ENCODE data around the gene MARK3.
"Not testable (repeated sequence)": the region's sequence is repeated elsewhere in the genome, so short reads cannot be mapped to it uniquely, and the experiment has no call there.

MARK3 gene

DNA sequence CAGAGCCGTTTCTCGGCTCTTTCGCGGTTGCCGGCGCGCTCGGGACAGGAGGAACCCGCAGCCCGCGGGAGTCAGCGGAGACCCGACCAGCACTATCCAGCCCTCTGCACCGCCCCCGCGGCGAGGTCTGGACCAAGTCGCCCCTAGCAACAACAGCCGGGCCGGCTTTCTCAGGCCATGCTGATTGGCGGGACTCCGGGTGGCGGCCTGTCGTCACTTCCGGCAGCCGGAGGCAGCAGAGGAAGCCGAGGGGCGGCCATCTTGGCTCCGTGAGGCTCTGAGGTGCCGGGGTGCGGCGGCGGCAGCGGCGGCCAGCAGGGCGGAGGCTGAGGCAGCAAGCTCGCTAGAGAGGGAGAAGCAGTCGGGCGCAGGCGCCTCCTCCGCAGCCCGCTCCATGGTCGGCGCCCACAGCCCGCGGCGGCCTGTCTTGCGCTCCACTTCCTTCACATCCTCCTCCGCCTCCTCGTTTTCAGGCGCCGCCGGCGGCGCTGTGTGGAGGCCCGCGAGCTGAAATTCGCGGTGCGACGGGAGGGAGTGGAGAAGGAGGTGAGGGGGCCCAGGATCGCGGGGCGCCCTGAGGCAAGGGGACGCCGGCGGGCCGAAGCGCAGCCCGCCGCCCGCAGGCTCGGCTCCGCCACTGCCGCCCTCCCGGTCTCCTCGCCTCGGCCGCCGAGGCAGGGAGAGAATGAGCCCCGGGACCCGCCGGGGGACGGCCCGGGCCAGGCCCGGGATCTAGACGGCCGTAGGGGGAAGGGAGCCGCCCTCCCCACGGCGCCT lies at the start of gene MARK3:
Gene MARK3 (plus strand): TSS at position 264 of the 777 bp plus-strand sequence. CDS start 615 bp downstream, outside the sequence.
- DNase-seq (ENCODE audit: low read depth in 1 of 2, low spot score in 1 of 2), result peak; percentile 86 to 96

DNA sequence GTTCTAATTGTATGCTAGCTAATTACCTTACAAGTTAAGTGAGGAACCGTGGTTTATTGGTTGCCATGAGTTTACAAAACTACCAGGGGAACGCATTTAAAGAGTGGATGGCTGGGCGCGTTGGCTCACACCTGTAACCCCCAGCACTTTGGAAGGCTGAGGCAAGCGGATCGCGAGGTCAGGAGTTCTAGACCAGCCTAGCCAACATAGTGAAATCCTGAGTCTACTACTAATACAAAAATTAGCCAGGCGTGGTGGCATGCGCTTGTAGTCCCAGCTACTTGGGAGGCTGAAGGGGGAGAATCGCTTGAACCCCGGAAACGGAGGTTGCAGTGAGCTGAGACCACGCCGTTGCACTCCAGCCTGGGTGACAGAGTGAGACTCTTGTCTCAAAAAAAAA lies 49.0 kb upstream of the MARK3 start:
- DNase-seq (ENCODE audit: low read depth in 1 of 2, low spot score in 1 of 2), result no peak

DNA sequence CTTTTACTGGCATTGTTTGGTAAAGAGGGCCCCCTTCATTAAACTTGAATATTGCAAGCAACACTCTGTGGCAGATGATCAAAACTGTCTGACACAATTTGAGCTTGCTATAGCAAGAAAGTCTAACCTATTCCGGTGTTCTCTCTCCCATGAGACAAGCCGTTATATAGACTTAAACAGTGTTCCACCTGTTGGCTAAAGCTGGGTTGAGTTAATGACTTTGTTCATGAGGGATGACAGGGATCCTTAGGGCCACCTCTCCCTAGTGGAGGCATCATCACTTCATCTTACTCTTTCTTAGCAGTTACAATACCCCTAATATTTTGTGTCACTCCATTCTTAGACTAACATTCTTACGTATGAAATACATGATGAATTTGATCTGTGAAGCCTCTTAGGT lies 47.4 kb upstream of the MARK3 start:
- DNase-seq (ENCODE audit: low read depth in 1 of 2, low spot score in 1 of 2), result no peak

DNA sequence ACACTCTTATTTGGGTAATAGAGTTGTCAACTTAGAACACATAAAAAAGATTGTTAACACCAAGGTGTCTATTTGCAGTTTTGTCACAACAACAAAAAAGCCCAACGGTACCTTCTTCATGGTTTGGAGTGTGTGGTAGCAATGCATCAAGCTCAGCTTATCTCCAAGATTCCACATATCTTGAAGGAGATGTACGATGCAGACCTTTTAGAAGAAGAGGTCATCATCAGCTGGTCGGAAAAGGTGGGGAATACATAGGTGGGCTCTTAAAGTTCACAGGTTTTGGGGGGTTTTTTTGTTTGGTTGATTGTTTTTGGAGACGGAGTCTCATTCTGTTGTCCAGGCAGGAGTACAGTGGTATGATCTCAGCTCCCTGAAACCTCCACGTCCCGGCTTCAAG lies 45.7 kb upstream of the MARK3 start:
- DNase-seq (ENCODE audit: low read depth in 1 of 2, low spot score in 1 of 2), result no peak

DNA sequence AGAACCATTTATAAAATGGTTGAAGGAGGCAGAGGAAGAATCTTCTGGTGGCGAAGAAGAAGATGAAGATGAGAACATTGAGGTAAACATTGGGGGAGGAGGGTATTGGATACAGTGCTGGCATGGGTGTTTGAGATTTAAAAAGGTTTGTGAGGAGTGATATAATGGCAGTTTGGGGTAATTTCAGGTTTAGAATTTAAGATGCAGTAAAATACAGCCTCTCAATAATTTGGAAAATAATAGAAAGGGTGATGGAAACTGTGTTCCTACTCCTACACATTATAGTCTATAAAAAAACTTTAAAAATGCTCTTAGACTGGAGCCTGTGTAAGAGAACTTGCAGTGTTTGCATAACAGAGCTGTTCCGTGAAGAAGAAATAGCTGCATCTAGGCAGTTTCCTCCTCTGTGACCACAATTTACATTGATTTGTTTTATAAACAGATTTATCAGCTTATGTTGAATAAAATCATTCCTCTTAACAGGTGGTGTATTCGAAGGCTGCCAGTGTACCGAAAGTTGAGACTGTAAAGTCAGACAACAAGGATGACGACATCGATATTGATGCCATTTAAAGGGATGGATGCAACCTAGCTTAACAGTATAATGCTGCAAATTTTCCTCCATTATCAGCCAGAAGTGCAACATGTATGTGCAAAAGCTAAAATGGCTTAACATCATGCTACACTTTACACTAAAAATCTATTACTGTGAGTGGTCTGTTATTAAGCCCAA lies 44.6 kb upstream of the MARK3 start:
- DNase-seq (ENCODE audit: low read depth in 1 of 2, low spot score in 1 of 2), result no peak

DNA sequence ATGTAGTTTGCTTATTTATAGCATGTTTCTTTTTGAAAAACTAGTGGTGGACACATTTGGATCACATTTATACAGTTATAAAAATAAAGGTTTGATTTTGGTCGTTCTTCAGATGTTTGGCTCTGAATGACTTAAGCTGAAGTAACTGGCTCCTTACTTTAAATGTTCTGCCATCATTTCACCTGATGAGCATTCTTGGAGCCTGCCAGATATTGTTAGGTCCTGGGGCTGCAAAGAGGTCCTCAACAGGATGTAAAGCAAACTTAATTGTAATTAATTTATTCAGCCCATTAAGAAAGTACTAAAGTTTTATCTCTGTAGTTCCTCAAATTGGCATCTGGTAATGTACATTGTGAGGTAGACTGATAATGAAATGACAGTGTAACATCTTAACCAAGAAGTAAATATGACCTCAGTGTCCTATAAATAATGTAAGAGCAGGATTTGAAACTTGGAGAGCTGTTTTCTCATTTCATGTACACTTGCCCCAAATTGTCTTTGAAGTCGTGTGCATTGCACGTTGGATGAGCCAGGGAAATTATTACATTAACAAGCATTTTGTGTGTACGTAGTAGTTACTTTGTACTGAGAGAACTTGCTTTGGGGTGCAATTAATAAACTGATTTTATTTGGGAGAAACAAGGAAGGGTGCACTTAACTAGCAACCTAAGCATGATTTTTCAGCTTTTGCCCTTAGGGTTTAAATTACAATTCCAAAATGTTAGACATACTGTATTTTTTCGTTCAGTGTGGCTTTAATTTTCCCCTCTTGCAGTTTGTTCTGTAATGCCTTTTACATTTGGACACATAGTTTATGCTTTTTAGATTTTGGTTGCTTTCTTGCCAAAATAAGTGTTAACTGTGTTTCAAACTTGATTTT lies 43.7 kb upstream of the MARK3 start:
- DNase-seq (ENCODE audit: low read depth in 1 of 2, low spot score in 1 of 2), result no peak

DNA sequence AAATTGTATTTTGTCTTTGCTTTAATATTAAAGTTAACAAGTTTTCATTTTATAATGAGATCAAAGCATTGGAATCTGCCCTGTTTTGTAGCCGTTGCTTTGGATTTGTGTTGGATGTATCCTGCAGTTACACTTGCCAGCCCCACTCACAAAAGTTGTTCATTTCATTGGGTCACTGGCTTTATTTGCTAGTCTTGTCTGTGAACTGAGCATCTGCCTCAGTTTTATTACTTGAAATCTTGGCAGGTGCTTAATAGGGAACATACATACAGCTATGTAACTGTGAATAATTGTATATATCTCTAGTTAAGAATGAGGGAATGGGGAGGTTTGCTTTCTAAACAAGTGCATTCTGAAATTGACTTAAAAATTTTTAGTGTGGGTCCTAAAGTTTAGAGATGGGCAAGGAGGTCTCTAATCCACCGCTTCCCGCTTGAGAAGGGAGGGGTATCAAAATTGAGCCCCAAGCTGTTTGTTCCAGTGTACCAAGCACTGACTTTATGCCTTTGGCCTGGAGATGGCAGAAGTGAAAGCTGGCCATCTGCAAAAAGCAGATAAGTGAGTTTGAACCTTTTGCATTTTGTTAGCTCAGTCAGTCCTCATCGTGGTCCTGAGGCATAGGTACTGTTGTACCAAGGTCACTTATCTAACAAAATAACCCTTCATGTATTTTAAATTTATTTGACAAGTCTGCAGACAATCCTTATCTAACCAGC lies 41.9 kb upstream of the MARK3 start:
- DNase-seq (ENCODE audit: low read depth in 1 of 2, low spot score in 1 of 2), result no peak

DNA sequence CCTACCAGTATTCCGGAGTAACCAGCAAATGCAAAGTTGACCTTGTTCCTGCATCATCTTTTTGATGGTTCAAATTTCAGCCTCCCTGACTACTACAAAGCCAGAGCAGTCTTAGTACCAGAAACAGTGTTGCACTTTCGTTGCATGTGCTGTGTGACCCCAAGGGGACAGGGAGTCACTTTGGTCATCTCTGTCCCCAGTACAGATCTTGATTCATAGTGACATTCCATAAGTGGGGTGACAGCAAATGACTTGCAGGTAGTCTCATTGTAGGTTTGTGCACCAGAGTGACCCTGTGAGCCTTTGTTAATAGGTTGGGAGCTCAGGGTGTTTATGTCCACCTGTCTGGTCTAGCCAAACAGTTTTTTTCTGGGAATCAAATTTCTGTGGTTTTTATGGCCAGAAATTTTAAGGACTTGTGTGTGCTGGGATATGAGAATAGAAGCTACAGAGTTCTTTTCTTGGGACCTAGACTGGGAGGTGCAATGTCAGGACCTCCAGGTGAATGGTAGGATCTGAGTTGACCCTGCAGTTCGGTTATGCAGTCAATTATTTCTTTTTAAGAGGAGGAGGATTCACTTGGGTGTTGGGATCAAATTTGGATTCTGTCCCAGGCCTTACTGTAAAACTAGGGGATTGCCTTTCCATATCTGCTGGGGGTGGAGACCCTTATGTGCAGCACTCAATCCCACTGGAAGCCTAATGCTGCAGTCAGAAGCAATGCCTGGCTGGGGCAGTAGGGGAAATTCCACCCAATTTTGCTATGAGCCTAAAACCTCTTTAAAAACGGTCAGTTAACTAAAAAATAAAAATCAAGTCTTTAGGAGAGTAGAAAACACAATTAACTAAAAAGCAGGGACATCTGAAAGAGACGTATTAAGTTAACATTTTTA lies 41.1 kb upstream of the MARK3 start:
- DNase-seq (ENCODE audit: low read depth in 1 of 2, low spot score in 1 of 2), result no peak

DNA sequence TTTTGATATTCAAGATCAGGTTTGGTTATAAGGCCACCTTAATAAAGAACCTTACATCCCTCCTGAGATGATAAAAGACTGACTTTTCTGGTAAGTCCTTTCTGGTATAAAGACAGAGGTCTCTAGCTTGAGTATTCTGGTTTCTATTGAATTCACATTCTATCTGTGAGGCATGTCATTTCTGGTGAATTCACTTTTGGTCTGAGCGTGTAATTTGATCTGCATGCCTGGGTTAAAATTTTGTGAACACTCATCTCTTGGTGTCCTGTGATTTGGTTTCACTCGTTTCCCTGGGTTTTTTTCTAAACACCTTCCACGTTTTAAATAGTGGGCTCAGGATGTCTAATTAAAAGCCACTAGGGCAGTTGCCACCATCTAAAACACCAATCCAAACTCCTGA lies 38.9 kb upstream of the MARK3 start:
- no peak for DNase-seq (ENCODE audit: low read depth in 1 of 2, low spot score in 1 of 2)

DNA sequence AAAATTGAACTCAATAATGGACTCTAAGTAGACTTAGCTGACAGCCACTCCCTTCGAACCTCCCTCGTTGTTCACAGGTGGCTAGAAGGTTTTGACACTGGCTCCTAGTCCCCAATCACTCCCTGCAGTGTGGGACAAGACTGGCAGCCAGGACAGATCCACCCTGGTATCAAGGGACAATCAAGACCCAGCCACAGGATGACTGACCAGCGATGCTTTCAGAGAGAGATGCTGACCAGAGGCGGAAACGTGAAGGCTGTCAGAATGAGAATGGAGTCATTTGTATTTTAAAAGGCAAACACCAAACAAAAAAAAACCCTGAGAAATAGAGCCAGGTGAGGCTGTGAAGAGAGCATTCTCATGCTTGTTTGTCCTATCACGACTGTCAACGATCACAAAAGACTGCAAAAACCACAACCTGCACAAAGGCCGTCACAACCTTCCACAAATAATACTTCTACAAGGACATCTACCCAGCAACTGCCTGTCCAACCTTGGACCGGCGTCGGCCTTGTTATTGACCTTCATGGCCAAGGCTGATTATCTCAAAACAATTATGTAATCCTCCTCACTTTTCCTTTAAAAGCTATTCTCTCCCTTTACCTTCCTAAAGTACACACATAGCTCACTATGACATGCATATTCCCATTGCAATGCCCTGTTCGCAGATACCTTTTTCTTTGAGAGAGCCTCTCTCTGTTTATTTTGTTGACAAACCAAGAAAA lies 38.0 kb upstream of the MARK3 start:
- DNase-seq (ENCODE audit: low read depth in 1 of 2, low spot score in 1 of 2), result no peak

DNA sequence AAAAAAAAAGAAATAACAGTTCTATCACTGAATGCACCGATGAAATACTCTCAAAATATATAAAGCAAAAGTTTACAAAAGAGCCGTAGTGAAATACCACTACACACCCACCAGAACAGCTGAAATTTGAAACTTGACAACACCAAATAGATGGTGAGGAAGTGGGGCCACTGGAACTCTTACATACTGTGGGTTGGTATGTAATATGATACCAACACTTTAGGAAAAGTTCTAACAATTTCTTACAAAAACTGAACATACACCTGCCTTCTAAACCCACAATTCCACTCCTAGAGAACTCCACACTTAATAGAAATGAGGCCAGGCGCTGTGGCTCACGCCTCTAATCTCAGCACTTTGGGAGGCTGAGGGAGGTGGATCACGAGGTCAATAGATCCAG lies 37.1 kb upstream of the MARK3 start:
- no peak for DNase-seq (ENCODE audit: low read depth in 1 of 2, low spot score in 1 of 2)

DNA sequence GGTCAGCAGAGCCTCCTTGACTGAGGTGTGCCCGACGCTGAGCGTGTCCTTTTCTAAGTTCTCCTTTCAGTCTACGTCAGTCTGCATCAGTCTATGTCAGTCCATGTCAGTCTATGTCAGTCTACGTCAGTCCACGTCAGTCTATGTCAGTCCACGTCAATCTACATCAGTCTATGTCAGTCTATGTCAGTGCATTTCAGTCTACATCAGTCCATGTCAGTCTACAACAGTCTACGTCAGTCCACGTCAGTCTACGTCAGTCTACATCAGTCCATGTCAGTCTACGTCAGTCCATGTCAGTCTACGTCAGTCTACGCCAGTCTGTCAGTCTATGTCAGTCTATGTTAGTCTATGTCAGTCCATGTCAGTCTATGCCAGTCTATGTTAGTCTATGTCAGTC lies 35.2 kb upstream of the MARK3 start:
- no peak for DNase-seq (ENCODE audit: low read depth in 1 of 2, low spot score in 1 of 2)

DNA sequence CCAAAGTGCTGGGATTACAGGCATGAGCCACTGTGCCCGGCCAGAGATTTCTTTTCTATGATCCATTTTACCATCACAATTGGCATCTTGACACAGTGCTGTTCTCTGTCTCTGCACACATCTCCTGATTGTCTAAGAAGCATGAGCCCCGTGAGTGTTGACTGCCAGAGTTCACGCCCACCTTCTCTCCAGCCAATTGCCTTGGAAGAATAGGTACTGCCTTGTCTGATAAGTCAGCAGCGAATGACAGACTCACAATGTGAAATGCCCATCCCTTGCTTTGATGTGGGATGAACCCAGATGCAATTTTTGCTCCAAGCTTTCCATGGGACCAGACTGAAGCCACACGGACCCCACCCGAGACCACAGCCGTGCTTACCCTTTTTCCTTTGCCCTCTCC lies 31.9 kb upstream of the MARK3 start:
- DNase-seq (ENCODE audit: low read depth in 1 of 2, low spot score in 1 of 2), result no peak

DNA sequence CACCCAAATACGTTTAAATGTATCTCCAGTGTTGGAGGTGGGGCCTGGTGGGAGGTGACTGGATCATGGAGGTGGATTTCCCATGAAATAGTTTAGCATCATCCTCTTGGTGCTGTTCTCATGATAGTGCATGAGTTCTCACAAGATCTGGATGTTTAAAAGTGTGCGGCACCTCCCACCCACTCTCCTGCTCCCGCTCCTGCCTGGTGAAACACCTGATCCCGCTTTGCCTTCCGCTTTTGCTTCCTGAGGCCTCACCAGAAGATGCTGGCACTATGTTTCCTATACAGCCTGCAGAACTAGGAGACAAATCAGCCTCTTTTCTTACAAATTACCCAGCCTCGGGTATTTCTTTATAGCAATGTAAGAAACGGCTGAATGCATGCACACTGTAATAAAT lies 31.1 kb upstream of the MARK3 start:
- no peak for DNase-seq (ENCODE audit: low read depth in 1 of 2, low spot score in 1 of 2)

DNA sequence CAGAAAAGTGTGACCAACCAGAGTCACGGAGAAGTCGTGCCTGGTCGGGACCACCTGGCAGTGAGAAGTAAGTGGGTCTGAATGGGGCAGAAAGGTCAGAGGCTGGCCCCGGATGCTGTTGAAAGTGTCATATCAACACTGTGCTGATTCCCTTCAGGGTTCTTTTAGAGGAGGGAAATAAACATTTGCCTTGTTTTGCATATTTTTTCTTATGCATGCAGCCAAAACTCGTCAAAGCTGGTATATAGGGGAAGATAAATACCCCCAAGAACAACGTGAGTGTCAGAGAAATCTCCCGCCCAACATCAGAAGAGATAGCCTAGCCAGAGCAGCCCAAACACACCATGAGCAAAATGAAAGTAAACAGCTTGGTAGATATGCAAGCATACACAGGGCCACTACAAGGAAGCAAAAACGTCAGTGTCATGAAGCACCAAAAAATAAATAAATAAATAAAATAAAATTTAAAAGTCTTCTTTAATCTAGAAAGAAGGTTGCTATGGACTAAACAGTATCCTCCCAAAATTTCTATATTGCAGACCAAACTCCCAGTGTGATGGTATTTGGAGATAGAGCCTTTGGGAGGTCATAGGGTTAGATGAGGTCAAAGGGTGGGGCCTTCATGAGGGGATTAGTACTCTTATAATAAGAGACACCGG lies 29.1 kb upstream of the MARK3 start:
- no peak for DNase-seq (ENCODE audit: low read depth in 1 of 2, low spot score in 1 of 2)

DNA sequence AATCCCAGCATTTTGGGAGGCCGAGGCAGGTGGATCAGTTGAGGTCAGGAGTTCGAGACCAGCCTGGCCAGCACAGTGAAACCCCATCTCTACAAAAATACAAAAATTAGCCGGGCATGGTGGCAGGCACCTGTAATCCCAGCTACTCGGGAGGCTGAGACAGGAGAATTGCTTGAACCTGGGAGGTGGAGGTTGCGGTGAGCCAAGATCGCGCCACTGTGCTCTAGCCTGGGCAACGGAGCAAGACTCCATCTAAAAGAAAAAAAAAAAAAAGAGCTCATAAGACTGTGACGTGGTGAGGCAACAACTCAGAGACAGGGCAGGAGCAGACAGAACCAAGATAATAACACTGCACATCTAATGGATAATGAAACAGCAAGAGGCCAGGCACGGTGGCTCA lies 27.7 kb upstream of the MARK3 start:
- not testable (repeated sequence) for DNase-seq (ENCODE audit: low read depth in 1 of 2, low spot score in 1 of 2)

DNA sequence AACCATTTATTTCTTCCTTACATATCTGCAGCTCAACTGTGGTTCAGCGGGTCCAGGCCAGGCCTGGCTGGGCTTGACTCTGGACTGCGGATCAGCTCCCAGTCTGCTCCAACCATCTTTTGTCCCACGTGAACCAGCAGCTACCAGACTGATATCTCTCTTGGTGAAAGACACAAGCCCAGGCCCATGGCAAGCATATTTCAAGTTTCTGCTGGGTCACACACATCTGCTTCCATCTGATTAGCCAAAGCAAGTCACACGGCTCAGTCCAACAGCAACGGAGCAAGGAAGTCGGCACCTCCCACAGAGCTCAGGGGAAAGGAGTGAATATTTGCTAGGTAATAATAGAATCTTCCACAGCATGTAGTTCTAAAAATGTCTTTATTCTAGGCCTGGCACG lies 24.7 kb upstream of the MARK3 start:
- no peak for DNase-seq (ENCODE audit: low read depth in 1 of 2, low spot score in 1 of 2)

DNA sequence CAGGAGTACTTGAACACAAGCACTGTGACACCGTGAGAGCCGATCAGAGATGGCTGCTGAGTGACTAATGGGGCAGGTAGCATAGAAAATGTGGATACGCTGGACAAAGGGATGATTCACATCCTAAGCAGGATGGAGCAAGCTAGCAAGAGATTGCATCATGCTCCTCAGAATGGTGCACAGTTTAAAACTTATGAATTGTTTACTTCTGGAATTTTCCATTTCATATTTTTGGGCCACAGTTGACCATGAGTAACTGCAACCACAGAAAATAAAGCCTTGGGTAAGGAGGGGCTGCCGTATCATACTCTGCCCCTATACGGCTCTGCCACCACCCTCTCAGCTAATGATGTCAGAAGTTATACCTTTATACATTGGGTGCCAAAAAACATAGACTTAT lies 23.3 kb upstream of the MARK3 start:
- DNase-seq (ENCODE audit: low read depth in 1 of 2, low spot score in 1 of 2), result no peak

DNA sequence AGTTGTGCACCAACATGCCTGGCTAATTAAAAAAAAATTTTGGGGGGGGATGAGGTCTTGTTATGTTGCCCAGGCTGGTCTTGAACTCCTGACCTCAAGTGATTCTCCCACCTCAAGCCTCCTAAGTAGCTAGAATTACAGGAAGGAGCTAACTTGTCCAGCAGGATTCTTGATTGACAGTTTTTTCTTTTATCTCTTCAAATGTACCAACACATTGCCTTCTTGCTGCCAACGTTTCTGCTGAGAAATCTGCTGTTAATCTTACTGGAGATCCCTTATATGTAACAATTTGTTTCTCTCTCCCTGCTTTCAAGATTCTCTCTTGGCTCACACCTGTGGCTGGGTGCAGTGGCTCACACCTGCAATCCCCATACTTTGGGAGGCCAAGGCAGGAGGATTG lies 22.4 kb upstream of the MARK3 start:
- no peak for DNase-seq (ENCODE audit: low read depth in 1 of 2, low spot score in 1 of 2)
